ENCODE results near the gene YPEL4.

- TF ChIP-seq CTCF (IDR thresholded peaks at IDR 0.05) (no peak), POLR2A (IDR thresholded peaks at IDR 0.05) (no peak)
Measured at GRCh38 chr11:57647960-57648800, 1.5 kb downstream of the YPEL4 start.
